Stimulated activated CD8-positive, alpha-beta memory T cell treated with anti-CD3 and anti-CD28 coated beads, Interleukin-4, amount 100 ng/mL, for 24 hours (primary cell): ENCODE results near the gene SHOC1.
"Not testable (repeated sequence)": the region's sequence is repeated elsewhere in the genome, so short reads cannot be mapped to it uniquely, and the experiment has no call there.

Experiments
- DNase-seq: peaks from one replicate; pipeline ENCODE4 v3.0.0-alpha.2; 2020; ENCODE audit warnings: low read depth

Gene SHOC1

GRCh38 chr9:111805262-111805661 lies 10.5 kb upstream of the SHOC1 start:
- no peak for DNase-seq

GRCh38 chr9:111804636-111805035 lies 9.9 kb upstream of the SHOC1 start:
- no peak for DNase-seq

GRCh38 chr9:111803924-111804323 lies 9.2 kb upstream of the SHOC1 start:
- no peak for DNase-seq

GRCh38 chr9:111799915-111800526 lies 5.3 kb upstream of the SHOC1 start:
- DNase-seq, result no peak

- no peak for DNase-seq
These were observed 4.8 kb upstream of the SHOC1 start for GRCh38 chr9:111799506-111799905.

- no peak for DNase-seq
These were observed 4.0 kb upstream of the SHOC1 start for GRCh38 chr9:111798786-111799185.

GRCh38 chr9:111795557-111795839 lies 761 bp upstream of the SHOC1 start:
- no peak for DNase-seq

- DNase-seq, result not testable (repeated sequence)
These were observed 2.9 kb downstream of the SHOC1 start for GRCh38 chr9:111791821-111792220.

GRCh38 chr9:111789881-111790280 lies 4.9 kb downstream of the SHOC1 start:
- DNase-seq, result no peak

- no peak for DNase-seq
These were observed 10.9 kb downstream of the SHOC1 start for GRCh38 chr9:111783857-111784256.

GRCh38 chr9:111783424-111783823 lies 11.3 kb downstream of the SHOC1 start:
- DNase-seq, result no peak

- no peak for DNase-seq
These were observed 28.7 kb downstream of the SHOC1 start for GRCh38 chr9:111766066-111766465.

GRCh38 chr9:111762556-111762955 lies 32.2 kb downstream of the SHOC1 start:
- no peak for DNase-seq

GRCh38 chr9:111759762-111760639 lies 34.7 kb downstream of the SHOC1 start:
- DNase-seq, result no peak

- DNase-seq, result no peak
These were observed 39.9 kb downstream of the SHOC1 start for GRCh38 chr9:111754800-111755199.

- DNase-seq, result no peak
These were observed 42.3 kb downstream of the SHOC1 start for GRCh38 chr9:111752455-111752854.
